Activated T-cell treated with anti-CD3 and anti-CD28 coated beads, Interleukin-2, amount 50 U/mL, for 72 hours (primary cell): ENCODE measurements around the gene IGF2R. TPM values are rescaled to one million over a fixed set of nuclear protein-coding genes. Genes with fewer than 3 reads are reported as not detected.
A peak's percentile ranks its signal among the peaks of the same experiment; 100 is the strongest.
"Not testable (repeated sequence)": the region's sequence is repeated elsewhere in the genome, so short reads cannot be mapped to it uniquely, and the experiment has no call there.

Source experiments
- ATAC-seq, 2 donors: fragments of 150-1000 bp; cut with Tn5 transposase; replicated peaks in 1 of 2; 2 replicates each; pipeline ENCODE4 v1.10.0; 2021; ENCODE audit warnings: moderate library complexity in 2 of 2, mild to moderate bottlenecking in 1 of 2
- DNase-seq, 2 donors: peaks; one replicate each; pipeline ENCODE4 v3.0.0; 2021 to 2022; ENCODE audit warnings: mixed read lengths in 1 of 2
- H3K27ac Mint-ChIP-seq: one replicate; pipeline ENCODE4 v1.8.0; 2022; ENCODE audit warnings: mild to moderate bottlenecking, moderate library complexity, mixed read lengths
- H3K27me3 Mint-ChIP-seq: one replicate; pipeline ENCODE4 v1.8.0; 2022; ENCODE audit warnings: low read depth, mixed read lengths
- H3K36me3 Mint-ChIP-seq, 2 donors: one replicate each; pipeline ENCODE4 v1.8.0; 2022; ENCODE audit warnings: mixed read lengths in 2 of 2, mild to moderate bottlenecking in 1 of 2; ENCODE audit not compliant: insufficient read depth in 2 of 2
- H3K4me1 Mint-ChIP-seq: one replicate; pipeline ENCODE4 v1.8.0; 2022; ENCODE audit warnings: low read depth, mixed read lengths
- H3K4me3 Mint-ChIP-seq, 2 donors: one replicate each; pipeline ENCODE4 v1.8.0; 2022; ENCODE audit warnings: mild to moderate bottlenecking in 2 of 2, mixed read lengths in 2 of 2, moderate library complexity in 2 of 2
- H3K9me3 Mint-ChIP-seq, 2 donors: one replicate each; pipeline ENCODE4 v1.8.0; 2022; ENCODE audit warnings: mixed read lengths in 2 of 2
- total RNA-seq, 2 donors: library from RNA; stranded (reverse); gene quantifications; one replicate each; pipeline ENCODE4 v1.2.3, GENCODE V29; 2022

IGF2R gene
- total RNA-seq, 2 donors from 2014 or later = 68.9 to 83.6 TPM

- H3K36me3 Mint-ChIP-seq = no peaks in the 10 kb centered on the region
- peaks cover 15% of the 10 kb centered on the region for H3K4me1 Mint-ChIP-seq
- no peak for DNase-seq
- H3K27ac Mint-ChIP-seq = no peak overlapping the region
- H3K4me3 Mint-ChIP-seq = no peak overlapping the region
- ATAC-seq = no peak
- H3K27me3 Mint-ChIP-seq = no peaks in the 10 kb centered on the region
- no peaks in the 10 kb centered on the region for H3K9me3 Mint-ChIP-seq
These were observed 9.5 kb upstream of the IGF2R start for GRCh38 chr6:159959165-159959975.

DNA sequence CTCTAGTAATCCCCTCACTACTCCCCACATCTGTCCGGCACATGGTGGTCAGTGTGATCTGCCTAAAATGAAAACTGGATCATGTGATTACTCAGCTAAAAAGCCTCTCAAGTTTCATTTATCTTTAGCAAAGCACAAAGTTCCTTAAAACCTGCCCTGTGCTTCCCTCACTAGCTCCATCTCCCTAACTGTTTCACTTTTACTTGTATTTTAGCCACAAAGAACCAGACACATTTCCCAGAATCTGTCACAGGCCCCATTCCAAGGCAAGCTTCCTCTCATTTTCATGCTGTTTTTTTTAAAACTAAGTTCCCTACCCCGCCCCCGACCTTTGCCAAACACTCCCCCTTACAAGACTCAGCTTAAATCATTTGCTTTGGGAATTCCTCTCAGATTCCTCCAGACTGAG, 8.9 kb upstream of the IGF2R start:
- H3K9me3 Mint-ChIP-seq = no peaks in the 10 kb centered on the region
- no peaks in the 10 kb centered on the region for H3K27me3 Mint-ChIP-seq
- peaks cover 15% of the 10 kb centered on the region for H3K4me1 Mint-ChIP-seq

DNA sequence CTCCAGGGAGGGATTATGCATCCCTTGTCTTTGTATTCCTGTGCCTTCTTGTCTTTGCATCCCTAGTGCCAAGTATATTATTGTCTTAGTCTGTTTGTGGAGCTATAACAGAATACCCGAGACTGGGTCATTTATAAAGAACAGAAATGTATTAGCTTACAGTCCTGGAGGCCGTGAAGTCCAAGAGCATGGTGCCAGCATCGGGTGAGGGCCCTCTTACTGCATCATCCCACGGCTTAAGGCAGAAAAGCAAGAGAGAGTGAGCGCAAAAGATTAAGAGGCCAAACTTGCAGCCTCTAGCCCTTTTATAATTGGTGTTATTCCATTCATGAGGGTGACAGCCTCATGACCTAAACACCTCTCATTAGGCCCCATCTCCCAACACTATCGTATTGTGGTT, 8.4 kb upstream of the IGF2R start:
- no peak for ATAC-seq
- no peaks in the 10 kb centered on the region for H3K27me3 Mint-ChIP-seq

More for the DNA sequence above, 8.9 kb upstream of the IGF2R start:
- no peaks in the 10 kb centered on the region for H3K36me3 Mint-ChIP-seq
- DNase-seq = no peak
- no peak for ATAC-seq
- no peak overlapping the region for H3K4me3 Mint-ChIP-seq
- no peak overlapping the region for H3K27ac Mint-ChIP-seq

DNA sequence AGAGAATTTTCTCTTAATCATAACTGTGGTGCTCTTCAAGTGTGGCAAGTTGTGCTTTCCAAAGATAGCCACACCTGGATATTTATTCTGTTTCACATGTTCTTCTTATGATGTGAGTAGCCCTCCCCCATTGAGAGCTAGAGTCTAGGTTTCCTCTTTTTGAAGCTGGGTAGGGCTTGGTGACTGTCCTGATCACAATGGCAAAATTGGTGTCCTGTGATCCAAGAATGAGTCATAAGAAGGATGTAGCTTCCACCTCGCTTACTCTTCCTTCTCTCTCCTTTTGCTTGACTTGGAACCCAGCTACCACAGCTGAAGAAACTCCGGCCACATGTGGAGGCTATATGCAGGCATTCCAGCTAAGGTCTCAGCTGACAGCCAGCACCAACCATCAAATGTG, 7.4 kb upstream of the IGF2R start:
- H3K27ac Mint-ChIP-seq = no peak overlapping the region
- peaks cover 9% of the 10 kb centered on the region for H3K4me1 Mint-ChIP-seq
- ATAC-seq (no peak), DNase-seq (no peak)
- H3K36me3 Mint-ChIP-seq = no peaks in the 10 kb centered on the region
- no peaks in the 10 kb centered on the region for H3K9me3 Mint-ChIP-seq
- no peaks in the 10 kb centered on the region for H3K27me3 Mint-ChIP-seq
- H3K4me3 Mint-ChIP-seq = no peak overlapping the region

More for the DNA sequence above, 8.4 kb upstream of the IGF2R start:
- peaks cover 15% of the 10 kb centered on the region for H3K4me1 Mint-ChIP-seq
- no peak overlapping the region for H3K27ac Mint-ChIP-seq
- H3K36me3 Mint-ChIP-seq = no peaks in the 10 kb centered on the region
- DNase-seq = no peak
- H3K9me3 Mint-ChIP-seq = no peaks in the 10 kb centered on the region
- no peak overlapping the region for H3K4me3 Mint-ChIP-seq

DNA sequence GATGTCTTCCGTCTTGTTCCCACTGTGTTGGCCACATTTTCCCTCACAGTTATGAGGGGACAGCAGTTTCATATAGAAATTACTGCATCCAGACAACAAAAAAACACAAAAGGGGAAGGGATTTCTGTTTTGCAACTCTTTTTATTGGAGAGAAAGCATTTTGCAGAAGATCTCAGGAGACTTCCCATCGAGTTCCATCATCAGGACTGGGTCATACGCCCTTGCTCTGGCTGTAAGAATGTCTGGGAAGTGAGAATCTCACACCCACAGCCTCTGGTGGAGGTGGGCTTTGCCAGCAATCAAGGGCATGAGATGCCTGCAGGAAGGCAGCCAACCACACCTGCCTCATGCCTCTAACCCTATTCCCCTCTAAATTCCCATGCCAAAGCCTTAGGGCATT, 5.8 kb upstream of the IGF2R start:
- Mint-ChIP-seq H3K4me3 (no peak overlapping the region), H3K36me3 (no peaks in the 10 kb centered on the region), H3K27ac (no peak overlapping the region), H3K4me1 (peaks cover 9% of the 10 kb centered on the region), H3K9me3 (no peaks in the 10 kb centered on the region), H3K27me3 (no peaks in the 10 kb centered on the region)
- DNase-seq = no peak
- ATAC-seq = no peak

DNA sequence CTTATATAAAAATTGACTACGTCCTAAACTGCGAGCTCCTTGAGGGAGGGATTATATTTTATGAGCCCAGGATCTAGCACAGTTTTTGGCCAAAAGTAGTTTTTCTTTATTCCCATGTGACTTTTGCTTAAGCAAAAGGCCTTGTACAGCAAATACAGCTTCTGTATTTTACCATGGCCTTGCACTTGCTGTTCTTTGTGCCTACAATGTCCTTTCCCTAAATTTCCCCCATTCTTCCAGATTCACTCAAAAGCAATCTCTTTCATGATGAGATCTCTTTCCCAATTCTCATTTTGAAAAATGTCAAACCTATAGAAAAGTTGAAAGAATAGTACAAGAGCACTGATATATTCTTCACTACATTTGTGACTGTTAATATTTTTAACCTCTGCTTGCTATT, 4.8 kb upstream of the IGF2R start:
- no peaks in the 10 kb centered on the region for H3K9me3 Mint-ChIP-seq
- no peaks in the 10 kb centered on the region for H3K36me3 Mint-ChIP-seq
- H3K27ac Mint-ChIP-seq = no peak overlapping the region
- DNase-seq (no peak), ATAC-seq (no peak)
- H3K4me3 Mint-ChIP-seq = no peak overlapping the region
- no peaks in the 10 kb centered on the region for H3K27me3 Mint-ChIP-seq
- H3K4me1 Mint-ChIP-seq = peaks cover 9% of the 10 kb centered on the region

DNA sequence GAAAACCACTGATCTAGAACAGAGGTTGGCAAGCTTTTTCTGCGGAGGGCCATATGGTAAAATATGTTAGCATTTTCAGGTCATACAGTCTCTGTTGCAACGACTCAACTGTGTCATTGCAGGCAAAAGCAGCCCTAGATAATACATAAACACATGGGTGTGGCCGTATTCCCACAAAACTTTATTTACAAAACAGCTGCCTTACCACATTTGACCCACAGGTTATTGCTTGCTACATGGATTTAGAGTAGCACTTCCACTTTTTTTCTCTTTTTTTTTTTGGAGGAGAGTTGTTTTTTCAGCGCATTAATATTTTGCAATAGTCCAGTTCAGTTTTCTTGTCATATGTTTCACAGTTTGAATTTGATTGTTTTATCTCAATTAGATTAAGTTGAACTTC, 2.5 kb upstream of the IGF2R start:
- Mint-ChIP-seq H3K36me3 (peaks cover 0 to 2% of the 10 kb centered on the region in 2 donors), H3K9me3 (no peaks in the 10 kb centered on the region), H3K4me3 (no peak overlapping the region), H3K27ac (no peak overlapping the region), H3K4me1 (peaks cover 15% of the 10 kb centered on the region), H3K27me3 (no peaks in the 10 kb centered on the region)
- DNase-seq (no peak), ATAC-seq (no peak)

DNA sequence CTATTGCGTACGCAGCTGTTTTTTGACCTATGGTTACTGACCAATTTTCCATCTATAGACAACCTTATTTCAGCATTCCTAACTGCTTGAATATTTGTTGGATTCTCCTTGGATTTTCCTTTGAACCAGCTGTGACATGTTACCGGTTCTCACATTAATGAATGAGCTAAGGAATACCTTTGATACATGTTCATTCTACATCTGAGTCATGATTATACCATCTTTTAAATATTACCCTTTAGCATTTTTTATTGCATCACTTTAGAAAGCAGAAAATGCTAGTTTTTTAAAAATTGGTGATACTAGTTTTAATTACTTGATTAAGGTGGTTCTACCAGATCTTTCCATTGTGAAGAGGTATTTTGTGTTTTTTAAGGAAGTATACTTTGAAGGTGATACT, 1.9 kb upstream of the IGF2R start:
- no peak for DNase-seq
- H3K27ac Mint-ChIP-seq = no peak overlapping the region
- ATAC-seq = no peak
- no peaks in the 10 kb centered on the region for H3K9me3 Mint-ChIP-seq
- no peak overlapping the region for H3K4me3 Mint-ChIP-seq
- peaks cover 21% of the 10 kb centered on the region for H3K4me1 Mint-ChIP-seq
- H3K27me3 Mint-ChIP-seq = no peaks in the 10 kb centered on the region
- H3K36me3 Mint-ChIP-seq = peaks cover 0 to 2% of the 10 kb centered on the region in 2 donors

DNA sequence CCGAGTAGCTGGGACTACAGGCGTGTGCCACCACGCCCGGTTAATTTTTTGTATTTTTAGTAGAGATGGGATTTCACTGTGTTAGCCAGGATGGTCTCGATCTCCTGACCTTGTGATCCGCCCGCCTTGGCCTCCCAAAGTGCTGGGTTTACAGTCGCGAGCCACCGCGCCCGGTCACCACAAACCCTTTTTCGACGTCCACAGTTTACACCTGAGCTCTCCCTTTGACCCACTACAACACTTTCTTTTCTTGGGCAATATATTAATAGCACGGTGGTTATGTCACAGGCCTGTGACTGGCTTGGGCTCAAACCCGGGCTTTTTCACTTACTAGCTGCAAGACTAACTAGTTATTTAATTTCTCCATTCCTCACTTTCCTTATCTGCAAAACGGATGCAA, 1.3 kb upstream of the IGF2R start:
- H3K9me3 Mint-ChIP-seq, H3K4me3 Mint-ChIP-seq, ATAC-seq, H3K36me3 Mint-ChIP-seq, H3K27ac Mint-ChIP-seq, H3K27me3 Mint-ChIP-seq, DNase-seq: not testable (repeated sequence)
- H3K4me1 Mint-ChIP-seq = peaks cover 28% of the 10 kb centered on the region

DNA sequence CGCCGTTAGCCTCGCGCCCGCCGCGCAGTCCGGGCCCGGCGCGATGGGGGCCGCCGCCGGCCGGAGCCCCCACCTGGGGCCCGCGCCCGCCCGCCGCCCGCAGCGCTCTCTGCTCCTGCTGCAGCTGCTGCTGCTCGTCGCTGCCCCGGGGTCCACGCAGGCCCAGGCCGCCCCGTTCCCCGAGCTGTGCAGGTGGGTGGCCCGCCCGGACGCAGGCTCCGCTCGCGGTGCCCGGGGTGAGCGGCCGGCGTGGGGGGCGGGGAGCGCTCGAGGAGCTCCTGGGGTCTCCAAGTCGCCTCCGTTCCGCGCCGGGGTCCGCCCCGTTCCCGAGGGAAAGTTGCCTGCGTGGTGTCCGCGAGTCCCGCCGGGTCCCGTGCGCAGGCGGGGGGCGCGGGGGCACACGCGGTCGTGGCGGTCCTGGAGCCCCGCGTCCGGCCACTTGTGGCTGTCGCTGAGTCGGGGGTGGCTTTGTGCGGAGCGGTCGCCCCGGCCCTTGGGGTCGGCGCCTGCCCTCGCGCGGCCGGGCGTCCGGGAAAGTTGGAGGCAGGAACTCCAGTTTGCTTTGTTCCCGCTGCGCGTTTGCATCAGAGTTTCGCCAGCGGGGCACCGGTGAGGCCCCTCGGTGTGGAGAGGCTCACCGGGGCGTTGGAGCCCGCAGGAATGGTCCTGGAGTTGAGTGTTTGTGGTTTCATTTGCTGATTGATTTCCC, 476 bp downstream of the IGF2R start:
- ATAC-seq = peak; percentile 63 to 64
- peak; percentile 50 to 60 for DNase-seq
- Mint-ChIP-seq H3K4me1 (peaks cover 45% of the 10 kb centered on the region), H3K9me3 (no peaks in the 10 kb centered on the region), H3K27me3 (no peaks in the 10 kb centered on the region), H3K27ac (peak overlapping the region; percentile 89), H3K36me3 (peaks cover 0 to 2% of the 10 kb centered on the region in 2 donors), H3K4me3 (peak overlapping the region; percentile 91 to 97)

GRCh38 chr6:159969921-159970320, 1.0 kb downstream of the IGF2R start:
- peak overlapping the region; percentile 89 for H3K27ac Mint-ChIP-seq
- H3K4me1 Mint-ChIP-seq = peaks cover 51% of the 10 kb centered on the region
- H3K27me3 Mint-ChIP-seq = no peaks in the 10 kb centered on the region
- peak in 1 of 2 donors; percentile 20 for ATAC-seq
- H3K36me3 Mint-ChIP-seq = peaks cover 0 to 2% of the 10 kb centered on the region in 2 donors
- H3K9me3 Mint-ChIP-seq = no peaks in the 10 kb centered on the region
- H3K4me3 Mint-ChIP-seq = peak overlapping the region; percentile 91 to 97
- peak; percentile 32 to 49 for DNase-seq

GRCh38 chr6:159970659-159971063, 1.8 kb downstream of the IGF2R start:
- Mint-ChIP-seq H3K4me3 (peak overlapping the region; percentile 91 to 97), H3K9me3 (no peaks in the 10 kb centered on the region), H3K27me3 (no peaks in the 10 kb centered on the region), H3K4me1 (peaks cover 56% of the 10 kb centered on the region), H3K27ac (peak overlapping the region; percentile 89), H3K36me3 (peaks cover 0 to 2% of the 10 kb centered on the region in 2 donors)
- DNase-seq (no peak), ATAC-seq (no peak)

DNA sequence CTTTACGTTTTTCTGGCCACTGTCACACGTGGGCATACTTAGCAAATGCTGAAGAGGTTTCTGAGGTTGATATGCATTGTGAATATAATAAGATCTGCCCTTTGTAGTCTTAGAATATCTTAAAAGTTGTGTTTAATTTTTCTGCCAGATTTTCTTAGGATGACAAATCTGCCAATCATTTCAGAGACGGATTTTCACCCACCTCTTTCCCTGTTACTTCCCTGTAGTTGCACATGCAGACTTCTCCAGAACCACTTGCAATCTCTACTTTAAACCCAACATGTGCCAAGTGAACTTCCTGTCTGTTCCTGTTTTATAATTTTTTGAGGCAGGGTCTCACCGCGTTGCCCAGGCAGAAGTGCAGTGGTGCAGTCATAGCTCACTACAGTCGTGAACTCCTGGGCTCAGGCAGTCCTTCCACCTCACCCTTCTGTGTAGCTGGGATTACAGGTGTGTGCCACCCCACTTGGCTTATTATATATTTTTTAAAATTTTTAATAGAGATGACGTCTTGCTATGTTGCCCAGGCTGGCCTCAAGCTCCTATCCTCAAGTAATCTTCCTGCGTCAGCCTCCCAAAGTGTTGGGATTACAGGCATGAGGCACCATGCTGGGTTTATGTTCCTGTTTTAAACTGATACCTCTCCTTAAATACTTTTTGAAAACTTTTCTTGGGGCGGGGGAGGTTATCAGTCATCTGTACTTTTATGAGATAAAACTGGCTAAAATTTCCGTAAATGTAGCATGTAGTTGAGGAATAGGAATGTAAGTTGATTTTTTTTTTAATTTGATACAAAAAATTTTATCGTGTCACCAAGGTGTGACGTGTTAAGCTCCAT, 2.7 kb downstream of the IGF2R start:
- Mint-ChIP-seq H3K36me3 (peaks cover 0 to 2% of the 10 kb centered on the region in 2 donors), H3K27ac (peak overlapping the region; percentile 24), H3K4me3 (peak overlapping the region; percentile 25 to 60), H3K4me1 (peaks cover 65% of the 10 kb centered on the region), H3K27me3 (no peaks in the 10 kb centered on the region), H3K9me3 (no peaks in the 10 kb centered on the region)
- no peak for DNase-seq
- ATAC-seq = no peak
